Large intestine (tissue), 3 donors: ENCODE results near the gene GOLGA6A. TPM values are rescaled to one million over a fixed set of nuclear protein-coding genes. Genes with fewer than 3 reads are reported as not detected.
A peak's percentile ranks its signal among the peaks of the same experiment; 100 is the strongest.

Experiments
- DNase-seq, 2 donors: peaks; one replicate each; pipeline versions ENCODE4 v3.0.0 to v3.0.0-alpha.2; 2013
- H3K27ac ChIP-seq: one replicate; pipeline ENCODE4 v1.5.1; 2013; ENCODE audit warnings: low read length
- H3K27me3 ChIP-seq: 2 replicates; pipeline ENCODE4 v1.6.1; 2013; ENCODE audit warnings: low read length; ENCODE audit not compliant: control insufficient read depth, insufficient read depth
- H3K36me3 ChIP-seq: 2 replicates; pipeline ENCODE4 v1.6.1; 2013; ENCODE audit warnings: low read length; ENCODE audit not compliant: control insufficient read depth, insufficient read depth
- H3K4me1 ChIP-seq: one replicate; pipeline ENCODE4 v1.6.1; 2013; ENCODE audit warnings: low read length; ENCODE audit not compliant: control insufficient read depth, insufficient read depth
- H3K4me3 ChIP-seq: one replicate; pipeline ENCODE4 v1.5.1; 2013; ENCODE audit warnings: low read length
- H3K9me3 ChIP-seq: one replicate; pipeline ENCODE4 v1.6.1; 2013; ENCODE audit warnings: mild to moderate bottlenecking, low read depth, low read length, moderate library complexity; ENCODE audit not compliant: control insufficient read depth
- WGBS: methylation state at CpG from one replicate; pipeline ENCODE4 v1.1.5; 2013; ENCODE audit warnings: low lambda C conversion rate; ENCODE audit not compliant: insufficient coverage; 5-methylcytosine and 5-hydroxymethylcytosine counted together
- polyA plus RNA-seq: library from polyadenylated mRNA; unstranded; fragments of 120-200 nt; gene quantifications from one replicate; pipeline ENCODE4 v1.2.1, GENCODE V29; 2013

GOLGA6A gene
- polyA plus RNA-seq, 1 donor = 0.15 TPM

DNA sequence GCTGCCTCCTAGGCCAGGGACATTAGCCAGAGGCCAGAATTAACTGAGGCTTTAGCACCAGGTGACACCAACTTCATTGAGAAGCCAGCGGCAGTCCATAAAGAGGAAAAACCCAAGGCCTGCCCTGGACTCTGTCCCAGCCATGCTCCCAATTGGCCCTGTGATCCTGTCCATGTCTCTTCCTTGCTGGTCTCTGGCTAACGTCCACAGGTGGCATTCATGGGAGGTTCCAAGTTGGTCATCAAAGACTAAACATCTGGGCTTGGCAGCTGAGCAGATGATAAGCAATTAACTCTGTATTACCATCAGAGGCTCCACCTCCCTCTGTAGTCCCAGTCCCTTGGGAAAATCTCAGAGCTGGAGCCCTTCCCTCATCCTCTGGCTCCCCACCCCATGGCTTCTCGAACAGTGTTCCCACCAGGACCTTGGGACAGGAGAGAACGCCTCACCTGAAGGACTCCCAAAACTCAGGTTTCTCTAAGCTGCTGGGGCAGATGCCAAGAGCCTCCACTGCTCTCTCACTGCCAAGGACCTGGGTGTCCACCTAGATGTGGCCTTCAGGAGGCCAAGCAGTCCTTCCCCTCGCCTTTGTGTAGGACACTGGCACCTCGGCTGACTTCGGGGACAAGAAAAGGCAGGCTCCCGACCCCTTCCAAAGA, 40.4 kb downstream of the GOLGA6A start:
- Histone ChIP-seq H3K9me3 (no peaks in the 10 kb centered on the region), H3K36me3 (no peaks in the 10 kb centered on the region), H3K4me1 (no peaks in the 10 kb centered on the region), H3K27me3 (no peaks in the 10 kb centered on the region), H3K27ac (no peak overlapping the region), H3K4me3 (no peak overlapping the region)
- no CpG with 5 or more reads among the region's 8 CpGs for WGBS
- DNase-seq = no peak

DNA sequence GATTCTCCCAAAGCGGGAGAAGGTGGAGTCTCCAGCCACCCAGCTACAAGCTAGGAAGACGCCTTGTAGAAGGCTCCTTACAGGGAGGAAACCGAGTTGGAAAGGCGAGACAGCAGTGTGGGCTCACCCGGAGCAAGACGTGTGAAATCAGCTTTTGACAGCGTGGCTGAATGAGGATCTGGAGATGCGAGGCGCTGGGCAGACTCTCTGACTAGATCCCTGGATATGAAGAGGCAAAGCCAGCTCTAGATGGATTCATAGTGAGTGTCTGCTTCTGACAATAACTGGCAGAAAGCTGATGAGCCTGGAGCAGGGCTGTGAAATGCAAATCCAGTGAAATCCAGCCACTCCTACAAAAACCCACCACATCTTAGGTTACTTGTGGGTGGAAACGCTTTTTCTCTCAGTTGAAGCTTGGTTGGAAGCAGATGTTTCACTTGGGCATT, 41.0 kb downstream of the GOLGA6A start:
- H3K27ac ChIP-seq = no peak overlapping the region
- H3K9me3 ChIP-seq = no peaks in the 10 kb centered on the region
- H3K36me3 ChIP-seq = peaks cover 2% of the 10 kb centered on the region
- no peak overlapping the region for H3K4me3 ChIP-seq
- no peak for DNase-seq
- no peaks in the 10 kb centered on the region for H3K4me1 ChIP-seq
- no peaks in the 10 kb centered on the region for H3K27me3 ChIP-seq
- no CpG with 5 or more reads among the region's 10 CpGs for WGBS

DNA sequence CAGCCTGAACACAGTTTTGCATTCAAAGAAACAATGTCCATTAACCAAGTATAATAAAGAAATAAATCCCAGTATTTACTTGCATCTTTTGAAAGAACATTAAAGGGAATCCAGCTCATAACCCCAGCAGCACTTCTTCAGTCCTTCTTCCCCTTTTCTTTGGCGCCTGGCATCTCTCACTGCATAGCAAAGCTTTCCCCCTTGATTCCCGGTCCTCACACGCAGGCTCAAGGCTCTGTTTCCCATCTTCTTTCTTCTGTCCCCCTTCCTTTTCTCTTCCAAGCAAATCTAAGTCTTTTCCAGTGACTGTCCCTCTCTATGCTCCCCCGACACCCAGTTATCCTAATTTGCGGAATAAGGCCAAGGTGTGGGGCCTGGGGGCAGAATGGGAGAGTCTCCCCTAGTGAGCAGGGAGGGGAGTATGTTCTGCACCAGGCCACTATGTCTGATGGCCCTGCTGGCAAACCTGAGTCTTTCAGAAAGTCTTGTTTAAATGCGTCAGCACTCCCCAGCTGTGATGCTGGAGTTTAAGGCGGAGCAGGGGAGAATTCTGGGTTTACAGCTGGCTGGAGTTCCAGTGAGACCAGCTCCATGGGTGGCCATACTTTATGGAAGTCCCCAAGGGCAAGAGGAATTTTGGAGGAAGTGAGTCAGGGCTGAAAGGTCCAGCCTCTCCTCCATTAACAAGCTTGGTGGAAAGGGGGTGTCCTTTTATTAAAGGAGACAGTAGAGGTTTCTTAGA, 42.1 kb downstream of the GOLGA6A start:
- Histone ChIP-seq H3K4me1 (no peaks in the 10 kb centered on the region), H3K36me3 (peaks cover 12% of the 10 kb centered on the region), H3K27ac (no peak overlapping the region), H3K9me3 (no peaks in the 10 kb centered on the region), H3K4me3 (no peak overlapping the region), H3K27me3 (no peaks in the 10 kb centered on the region)
- DNase-seq = peak in 1 of 2 donors; percentile 49
- WGBS = 40% methylated on average over 2 of the region's 7 CpGs

- Histone ChIP-seq H3K9me3 (no peaks in the 10 kb centered on the region), H3K4me1 (no peaks in the 10 kb centered on the region), H3K27ac (no peak overlapping the region), H3K27me3 (no peaks in the 10 kb centered on the region), H3K4me3 (no peak overlapping the region), H3K36me3 (peaks cover 19% of the 10 kb centered on the region)
- no peak for DNase-seq
- 100% methylated on average over 1 of the region's 5 CpGs for WGBS
Observed at GRCh38 chr15:74039656-74040010, 42.7 kb downstream of the GOLGA6A start.

DNA sequence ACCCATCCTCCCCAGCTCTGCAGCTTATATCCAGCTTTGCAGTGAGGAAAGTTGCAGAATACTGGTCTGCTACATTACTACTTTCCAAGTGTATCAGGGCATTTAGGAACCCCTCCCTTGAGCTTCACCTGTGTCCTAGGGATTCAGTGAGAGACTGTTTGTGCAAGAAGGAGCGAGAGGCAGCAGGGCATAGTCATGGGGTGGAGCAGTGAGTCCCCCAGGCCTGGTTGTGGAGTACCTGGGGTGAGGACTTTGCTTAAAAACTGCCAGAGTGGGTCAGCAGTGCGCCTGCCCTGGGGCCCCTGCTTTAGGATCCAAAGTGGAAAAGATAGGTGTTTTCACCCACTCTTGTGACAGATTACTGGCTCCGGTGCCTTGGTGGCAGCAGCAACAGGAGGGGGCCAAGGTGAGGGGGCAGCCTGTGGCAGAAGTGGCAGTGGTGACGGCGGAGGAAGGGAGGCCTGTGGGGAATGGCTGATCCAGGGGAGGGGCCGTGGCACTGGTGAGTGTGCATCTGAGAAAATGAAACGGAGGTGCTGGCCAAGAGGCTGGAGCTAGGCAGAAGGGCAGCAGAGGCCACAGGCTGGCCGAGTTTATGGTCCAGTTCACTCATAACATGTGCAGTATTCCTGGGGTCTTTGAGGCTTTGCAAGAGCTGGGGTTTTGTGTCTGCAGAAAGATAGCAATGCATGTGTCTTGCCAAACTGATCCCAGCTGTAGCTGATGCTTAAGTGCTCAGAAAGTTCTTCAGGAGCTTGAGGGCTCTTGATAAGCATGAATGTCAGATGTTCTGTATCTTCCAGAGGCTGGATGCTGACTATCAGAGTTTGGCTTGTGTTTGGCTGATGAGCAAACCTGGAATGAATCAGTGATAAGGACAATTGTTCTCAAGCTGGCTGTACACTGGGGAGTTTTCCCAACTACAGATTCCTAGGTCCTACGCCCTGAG, 43.4 kb downstream of the GOLGA6A start:
- Histone ChIP-seq H3K27me3 (no peaks in the 10 kb centered on the region), H3K4me1 (no peaks in the 10 kb centered on the region), H3K27ac (no peak overlapping the region), H3K9me3 (no peaks in the 10 kb centered on the region), H3K36me3 (peaks cover 24% of the 10 kb centered on the region), H3K4me3 (no peak overlapping the region)
- no CpG with 5 or more reads among the region's 9 CpGs for WGBS
- DNase-seq = no peak

DNA sequence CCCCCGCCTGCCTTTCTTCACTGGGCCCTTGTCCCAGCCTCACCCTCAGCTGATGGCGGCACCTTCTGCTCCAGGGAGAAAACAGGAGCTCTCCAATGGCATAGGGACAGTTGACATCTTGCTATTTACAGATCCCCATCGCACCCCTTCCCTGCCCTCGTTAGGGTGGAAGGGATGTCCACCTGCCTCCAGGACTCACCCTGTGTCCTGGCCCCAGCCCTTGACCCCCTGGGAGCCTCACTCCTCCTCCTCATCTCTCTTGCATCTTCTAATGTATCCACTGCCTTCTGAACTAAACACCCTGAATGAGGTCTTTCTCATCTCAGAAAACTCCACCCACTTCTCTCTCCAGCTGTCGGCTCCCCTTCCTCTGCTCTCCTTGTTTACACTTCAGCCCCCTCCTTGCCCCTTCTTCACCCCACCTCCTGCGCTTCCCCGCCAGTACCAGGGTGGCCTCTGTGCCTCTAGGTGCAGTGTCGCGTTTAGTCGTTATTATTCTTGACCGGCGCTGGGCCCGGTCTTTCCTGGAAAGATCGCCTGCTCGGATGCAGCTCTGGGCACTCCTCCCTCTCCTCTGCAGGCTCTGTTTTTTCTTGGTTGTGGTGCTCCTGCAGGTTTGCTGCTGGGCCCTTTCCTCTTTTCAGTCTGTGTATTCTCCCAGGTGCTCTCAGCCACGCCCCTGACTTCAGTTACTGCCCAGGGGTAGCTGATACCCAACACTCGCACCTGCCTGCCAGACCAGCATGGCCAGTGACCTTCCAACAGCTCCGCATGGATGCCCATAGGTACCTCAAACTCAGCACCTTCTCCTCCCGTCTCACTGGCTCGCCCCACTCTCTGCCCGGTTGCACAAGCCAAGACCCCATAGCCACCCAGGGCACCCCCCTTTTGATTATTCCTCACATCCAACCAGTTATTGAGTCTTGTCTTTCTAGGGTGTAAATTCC, 44.9 kb downstream of the GOLGA6A start:
- H3K4me3 ChIP-seq = no peak overlapping the region
- H3K9me3 ChIP-seq = no peaks in the 10 kb centered on the region
- no peak overlapping the region for H3K27ac ChIP-seq
- DNase-seq = no peak
- H3K36me3 ChIP-seq = peaks cover 39% of the 10 kb centered on the region
- 40% methylated on average over 2 of the region's 21 CpGs for WGBS
- no peaks in the 10 kb centered on the region for H3K4me1 ChIP-seq
- H3K27me3 ChIP-seq = no peaks in the 10 kb centered on the region

- 100% methylated on average over 1 of the region's 21 CpGs for WGBS
- no peaks in the 10 kb centered on the region for H3K4me1 ChIP-seq
- no peaks in the 10 kb centered on the region for H3K9me3 ChIP-seq
- no peak overlapping the region for H3K27ac ChIP-seq
- peaks cover 45% of the 10 kb centered on the region for H3K36me3 ChIP-seq
- DNase-seq = peak; percentile 54 to 64
- no peak overlapping the region for H3K4me3 ChIP-seq
- H3K27me3 ChIP-seq = no peaks in the 10 kb centered on the region
Observed at GRCh38 chr15:74036271-74037170, 45.8 kb downstream of the GOLGA6A start.

- DNase-seq = no peak
- Histone ChIP-seq H3K4me1 (no peaks in the 10 kb centered on the region), H3K27ac (no peak overlapping the region), H3K4me3 (no peak overlapping the region), H3K9me3 (no peaks in the 10 kb centered on the region), H3K36me3 (peaks cover 45% of the 10 kb centered on the region), H3K27me3 (no peaks in the 10 kb centered on the region)
- 60% methylated on average over 1 of the region's 28 CpGs for WGBS
Observed at GRCh38 chr15:74035121-74036017, 47.0 kb downstream of the GOLGA6A start.
